ENCODE measurements around the gene BRD9.

Gene BRD9

DNA sequence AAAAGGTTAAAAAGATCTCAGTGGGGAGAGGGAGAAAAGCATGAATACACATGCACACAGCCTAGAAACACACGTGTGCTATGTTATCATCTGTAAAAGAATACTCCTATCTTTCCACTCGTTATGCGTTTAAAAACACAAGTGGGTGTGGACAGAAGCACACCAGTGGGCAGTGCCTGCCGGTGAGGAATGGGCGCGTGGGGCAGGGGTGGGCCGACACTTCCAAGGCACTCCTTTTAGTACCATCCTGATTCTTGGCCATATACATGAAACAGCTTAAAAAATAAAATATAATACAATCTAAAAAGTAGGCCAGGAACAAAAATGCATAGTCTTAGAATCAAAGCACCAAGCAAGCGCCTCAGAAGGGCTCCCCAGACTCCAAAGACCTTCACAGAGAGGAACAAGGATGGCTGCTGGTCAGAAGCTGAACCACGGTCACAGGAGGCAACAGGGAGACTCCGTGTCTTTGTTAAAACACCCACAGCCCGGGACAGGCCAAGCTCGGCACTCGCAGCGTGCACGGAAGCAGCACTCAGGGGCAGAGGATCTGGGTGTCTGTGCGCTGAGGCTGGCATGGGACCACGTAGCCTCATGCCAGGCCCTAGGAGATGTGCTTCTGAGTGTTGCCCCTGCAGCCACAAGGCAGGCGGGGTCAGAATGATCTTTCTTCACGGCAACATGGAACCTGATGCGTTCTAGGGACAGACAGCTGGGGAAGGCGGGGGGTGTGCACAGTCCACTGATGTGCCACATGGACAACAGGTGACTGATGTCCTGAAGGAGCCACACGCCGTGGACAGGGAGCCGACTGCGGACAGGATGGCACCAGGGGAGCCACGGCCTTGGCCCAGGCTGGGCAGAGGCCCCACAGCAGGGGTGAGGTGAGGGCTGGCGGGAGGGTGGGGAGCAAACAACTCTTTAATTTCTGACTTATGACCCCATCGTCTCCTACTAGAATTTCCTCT lies 15.9 kb downstream of the BRD9 start:
- Histone ChIP-seq H3K4me3 (replicated peaks; ENCODE audit: low read depth, low read length) (no peak overlapping the region), H3K36me3 (ENCODE audit: control insufficient read depth, insufficient read depth, low read length) (peaks cover 23% of the 10 kb centered on the region), H3K27me3 (replicated peaks; ENCODE audit: control insufficient read depth, insufficient read depth, low read length) (no peaks in the 10 kb centered on the region)
- TF ChIP-seq CTCF (IDR thresholded peaks at IDR 0.05; ENCODE audit: insufficient read depth, low read length, poor library complexity, severe bottlenecking), result no peak
- DNase-seq (ENCODE audit: extremely low read depth, insufficient read length), result no peak

GRCh38 chr5:875931-876330 lies 16.7 kb downstream of the BRD9 start:
- Histone ChIP-seq H3K27me3 (replicated peaks; ENCODE audit: control insufficient read depth, insufficient read depth, low read length) (no peaks in the 10 kb centered on the region), H3K4me3 (replicated peaks; ENCODE audit: low read depth, low read length) (no peak overlapping the region), H3K36me3 (ENCODE audit: control insufficient read depth, insufficient read depth, low read length) (peaks cover 22% of the 10 kb centered on the region)
- DNase-seq (ENCODE audit: extremely low read depth, insufficient read length), result no peak
- TF ChIP-seq CTCF (IDR thresholded peaks at IDR 0.05; ENCODE audit: insufficient read depth, low read length, poor library complexity, severe bottlenecking), result no peak

DNA sequence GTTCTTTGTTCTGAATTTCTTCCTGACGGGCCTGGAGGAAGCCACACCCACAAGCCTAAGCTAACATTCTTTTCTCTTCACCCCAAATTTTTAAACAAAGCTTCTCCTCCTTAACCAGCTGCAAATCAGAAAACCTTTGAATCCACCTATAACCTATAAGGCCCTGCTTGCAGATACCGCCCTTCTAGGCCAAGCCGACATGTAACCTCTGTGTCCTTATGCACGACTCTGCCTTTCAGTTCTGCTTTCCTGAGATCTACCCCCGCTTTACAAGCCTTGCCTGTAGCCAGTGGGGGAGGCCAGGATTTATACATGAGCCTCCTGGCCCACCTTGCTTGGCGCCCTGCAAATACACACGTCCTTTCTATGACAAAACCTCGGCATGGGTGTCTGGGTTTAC lies 19.3 kb downstream of the BRD9 start:
- H3K4me3 ChIP-seq (replicated peaks; ENCODE audit: low read depth, low read length), result no peak overlapping the region
- DNase-seq (ENCODE audit: extremely low read depth, insufficient read length), result no peak
- peaks cover 34% of the 10 kb centered on the region for H3K36me3 ChIP-seq (ENCODE audit: control insufficient read depth, insufficient read depth, low read length)
- TF ChIP-seq CTCF (IDR thresholded peaks at IDR 0.05; ENCODE audit: insufficient read depth, low read length, poor library complexity, severe bottlenecking), result no peak
- H3K27me3 ChIP-seq (replicated peaks; ENCODE audit: control insufficient read depth, insufficient read depth, low read length), result no peaks in the 10 kb centered on the region

GRCh38 chr5:872301-872700 lies 20.3 kb downstream of the BRD9 start:
- peaks cover 35% of the 10 kb centered on the region for H3K36me3 ChIP-seq (ENCODE audit: control insufficient read depth, insufficient read depth, low read length)
- DNase-seq (ENCODE audit: extremely low read depth, insufficient read length), result no peak
- no peaks in the 10 kb centered on the region for H3K27me3 ChIP-seq (replicated peaks; ENCODE audit: control insufficient read depth, insufficient read depth, low read length)
- no peak overlapping the region for H3K4me3 ChIP-seq (replicated peaks; ENCODE audit: low read depth, low read length)
- no peak for TF ChIP-seq CTCF (IDR thresholded peaks at IDR 0.05; ENCODE audit: insufficient read depth, low read length, poor library complexity, severe bottlenecking)

DNA sequence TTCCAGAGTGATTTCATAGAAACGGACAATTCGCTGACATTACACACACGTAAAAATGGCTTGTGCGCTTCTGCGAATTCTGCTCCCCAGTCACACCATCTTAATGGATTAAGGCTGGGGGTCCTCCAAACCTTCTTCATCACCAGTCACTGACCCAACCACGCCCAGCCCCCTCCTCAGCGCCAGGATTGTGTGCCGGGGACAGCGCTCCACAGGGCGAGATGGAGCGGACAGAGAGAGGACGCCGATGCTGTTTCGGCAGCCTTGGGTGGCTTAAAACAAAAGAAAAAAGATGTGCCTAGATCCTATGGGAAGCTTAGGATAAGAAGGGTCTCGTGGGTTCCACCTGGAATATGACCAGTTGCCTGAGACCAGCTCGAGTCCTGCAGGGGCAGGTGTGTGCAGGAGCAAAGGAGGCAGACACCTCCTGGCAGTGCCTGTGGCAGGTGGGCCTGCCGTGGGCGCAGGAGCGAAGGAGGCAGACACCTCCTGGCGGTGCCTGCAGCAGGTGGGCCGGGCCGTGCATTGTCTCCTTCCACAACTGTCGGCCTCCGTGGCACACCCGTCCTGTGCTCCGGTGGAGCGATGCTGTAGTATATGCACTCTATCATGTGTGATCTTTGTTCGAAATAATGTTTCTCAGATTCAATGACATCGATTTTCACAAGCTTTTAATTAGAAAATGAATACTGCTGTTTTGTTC lies 20.9 kb downstream of the BRD9 start:
- H3K4me3 ChIP-seq (replicated peaks; ENCODE audit: low read depth, low read length), result no peak overlapping the region
- peaks cover 35% of the 10 kb centered on the region for H3K36me3 ChIP-seq (ENCODE audit: control insufficient read depth, insufficient read depth, low read length)
- TF ChIP-seq CTCF (IDR thresholded peaks at IDR 0.05; ENCODE audit: insufficient read depth, low read length, poor library complexity, severe bottlenecking), result no peak
- H3K27me3 ChIP-seq (replicated peaks; ENCODE audit: control insufficient read depth, insufficient read depth, low read length), result no peaks in the 10 kb centered on the region
- DNase-seq (ENCODE audit: extremely low read depth, insufficient read length), result no peak

Data from GM06990 (cell line).